22Rv1 (cell line): ENCODE data around the gene C14orf132.

Source experiments
- H3K27ac ChIP-seq: fragments of 450-650 bp; 2 replicates; pipeline ENCODE4 v1.5.1; 2017
- ZFX ChIP-seq: fragments of 450-650 bp; IDR thresholded peaks from 2 replicates; pipeline ENCODE4 v1.6.1; 2017; ENCODE audit warnings: antibody characterized with exemption, borderline replicate concordance
- TF ChIP-seq, protein P1 (sequence below): fragments of 450-650 bp; IDR thresholded peaks from 2 replicates; pipeline ENCODE4 v1.5.1; 2017; ENCODE audit warnings: mild to moderate bottlenecking

C14orf132 gene

GRCh38 chr14:96084796-96085195 lies 45.6 kb downstream of the C14orf132 start:
- no peak overlapping the region for H3K27ac ChIP-seq
- no peak for TF ChIP-seq ZFX
- TF ChIP-seq, protein P1, sequence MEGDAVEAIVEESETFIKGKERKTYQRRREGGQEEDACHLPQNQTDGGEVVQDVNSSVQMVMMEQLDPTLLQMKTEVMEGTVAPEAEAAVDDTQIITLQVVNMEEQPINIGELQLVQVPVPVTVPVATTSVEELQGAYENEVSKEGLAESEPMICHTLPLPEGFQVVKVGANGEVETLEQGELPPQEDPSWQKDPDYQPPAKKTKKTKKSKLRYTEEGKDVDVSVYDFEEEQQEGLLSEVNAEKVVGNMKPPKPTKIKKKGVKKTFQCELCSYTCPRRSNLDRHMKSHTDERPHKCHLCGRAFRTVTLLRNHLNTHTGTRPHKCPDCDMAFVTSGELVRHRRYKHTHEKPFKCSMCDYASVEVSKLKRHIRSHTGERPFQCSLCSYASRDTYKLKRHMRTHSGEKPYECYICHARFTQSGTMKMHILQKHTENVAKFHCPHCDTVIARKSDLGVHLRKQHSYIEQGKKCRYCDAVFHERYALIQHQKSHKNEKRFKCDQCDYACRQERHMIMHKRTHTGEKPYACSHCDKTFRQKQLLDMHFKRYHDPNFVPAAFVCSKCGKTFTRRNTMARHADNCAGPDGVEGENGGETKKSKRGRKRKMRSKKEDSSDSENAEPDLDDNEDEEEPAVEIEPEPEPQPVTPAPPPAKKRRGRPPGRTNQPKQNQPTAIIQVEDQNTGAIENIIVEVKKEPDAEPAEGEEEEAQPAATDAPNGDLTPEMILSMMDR = no peak

DNA sequence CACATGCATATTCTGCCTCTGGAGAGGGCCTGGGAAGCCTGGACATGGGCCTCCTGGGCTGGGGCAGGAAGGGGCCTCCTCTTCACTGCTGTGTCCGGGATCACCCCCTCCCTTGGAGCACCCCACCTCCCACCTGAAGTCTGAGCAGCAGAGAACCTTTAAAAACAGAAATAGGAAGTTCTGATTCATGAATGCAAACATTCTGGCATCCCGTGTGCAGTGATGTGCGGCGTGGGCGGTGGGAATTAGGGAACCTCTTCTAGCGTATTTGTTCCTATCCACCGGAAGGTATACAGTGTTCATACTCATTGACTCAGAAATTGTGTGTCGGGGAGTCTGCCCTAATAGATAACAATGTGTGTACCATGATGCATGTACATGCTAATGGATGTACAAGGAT lies 46.2 kb downstream of the C14orf132 start:
- TF ChIP-seq ZFX = no peak
- H3K27ac ChIP-seq = no peak overlapping the region

DNA sequence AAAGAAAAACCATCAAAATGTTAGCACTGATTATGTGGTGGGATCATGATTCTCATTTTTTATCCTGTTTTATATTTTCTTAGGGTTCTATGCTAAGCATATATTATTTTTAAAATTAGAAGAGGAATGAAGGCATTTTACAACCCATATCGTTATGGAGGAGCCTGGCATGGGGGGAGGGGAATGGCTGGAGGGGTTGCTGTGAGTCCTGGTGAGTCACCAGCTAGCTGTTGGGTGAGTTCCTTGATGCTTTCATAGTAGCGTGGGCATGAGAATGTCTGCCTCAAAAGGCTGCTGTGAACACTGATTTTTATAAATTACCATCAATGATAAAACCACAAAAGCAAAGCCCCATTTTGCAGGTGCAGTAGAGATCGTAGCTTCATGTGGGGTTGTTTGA lies 46.9 kb downstream of the C14orf132 start:
- TF ChIP-seq, protein P1 = no peak
- TF ChIP-seq ZFX = no peak
- no peak overlapping the region for H3K27ac ChIP-seq

DNA sequence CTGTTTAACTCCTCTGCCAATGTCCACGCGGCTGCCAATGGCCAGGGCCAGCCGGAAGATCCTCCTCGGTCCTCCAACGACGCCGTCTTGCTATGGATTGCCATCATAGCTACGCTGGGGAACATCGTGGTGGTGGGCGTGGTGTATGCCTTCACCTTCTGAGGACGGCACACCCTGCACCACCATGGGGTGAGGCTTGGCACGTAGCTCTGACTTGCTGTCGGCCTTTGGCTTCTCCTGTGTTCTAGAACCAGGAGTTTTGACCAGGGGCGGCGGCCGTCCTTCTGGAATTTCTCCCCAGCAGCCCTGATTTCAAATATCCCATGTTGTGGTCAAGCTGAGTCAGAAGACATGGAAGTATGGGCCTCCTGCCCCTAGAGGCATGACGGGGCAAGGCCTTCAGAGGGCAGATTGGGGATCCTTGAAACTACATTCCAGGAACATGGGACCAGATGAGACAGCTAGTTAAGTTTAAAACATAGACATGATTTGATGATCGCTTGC lies 47.5 kb downstream of the C14orf132 start:
- TF ChIP-seq, protein P1 = no peak
- TF ChIP-seq ZFX = no peak
- no peak overlapping the region for H3K27ac ChIP-seq

- H3K27ac ChIP-seq = no peak overlapping the region
Observed at GRCh38 chr14:96088074-96088473, 48.9 kb downstream of the C14orf132 start.

DNA sequence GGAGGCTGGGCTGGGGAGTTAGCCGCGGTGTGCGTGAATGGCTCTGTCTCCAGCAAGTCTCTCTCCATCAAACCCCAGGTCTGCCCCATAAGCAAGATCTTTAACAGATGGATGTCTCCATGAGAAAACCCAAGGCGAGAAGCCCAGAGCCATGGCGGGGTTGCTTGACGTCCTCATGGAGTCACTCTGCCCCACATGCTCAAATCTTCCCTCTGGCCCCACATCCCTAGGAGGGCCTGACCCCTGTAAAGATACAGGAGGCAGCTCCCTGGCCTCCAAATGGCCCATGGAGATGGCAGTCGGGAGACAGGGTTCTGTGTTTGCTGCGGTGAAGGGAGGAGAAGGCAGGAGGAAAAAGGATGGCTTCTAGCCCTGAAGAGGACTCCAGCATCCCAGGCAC lies 49.3 kb downstream of the C14orf132 start:
- TF ChIP-seq ZFX = no peak
- TF ChIP-seq, protein P1 = no peak
- H3K27ac ChIP-seq = no peak overlapping the region

More at GRCh38 chr14:96088074-96088473, 48.9 kb downstream of the C14orf132 start:
- TF ChIP-seq ZFX = no peak
- TF ChIP-seq, protein P1 = no peak

DNA sequence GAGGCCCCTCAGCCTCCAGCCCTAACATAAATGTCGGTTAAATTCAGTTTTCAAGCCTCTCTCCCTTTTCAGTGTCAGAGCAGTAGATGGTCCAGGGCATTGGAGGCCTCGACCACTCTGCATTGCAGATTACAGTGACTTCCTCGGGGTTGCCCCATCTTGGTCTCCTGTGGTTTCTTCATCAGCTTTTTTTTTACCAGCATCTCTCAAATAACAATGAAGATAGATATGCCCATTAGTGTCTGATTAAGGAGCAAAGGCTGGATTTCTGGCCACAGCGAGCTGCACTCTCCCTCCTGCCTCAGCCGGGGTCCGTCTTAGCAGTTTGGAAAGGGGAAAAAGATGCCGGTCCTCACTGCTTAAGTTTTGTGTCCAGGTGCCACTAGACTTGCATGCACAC lies 49.7 kb downstream of the C14orf132 start:
- H3K27ac ChIP-seq = no peak overlapping the region
- TF ChIP-seq, protein P1 = no peak
- no peak for TF ChIP-seq ZFX

DNA sequence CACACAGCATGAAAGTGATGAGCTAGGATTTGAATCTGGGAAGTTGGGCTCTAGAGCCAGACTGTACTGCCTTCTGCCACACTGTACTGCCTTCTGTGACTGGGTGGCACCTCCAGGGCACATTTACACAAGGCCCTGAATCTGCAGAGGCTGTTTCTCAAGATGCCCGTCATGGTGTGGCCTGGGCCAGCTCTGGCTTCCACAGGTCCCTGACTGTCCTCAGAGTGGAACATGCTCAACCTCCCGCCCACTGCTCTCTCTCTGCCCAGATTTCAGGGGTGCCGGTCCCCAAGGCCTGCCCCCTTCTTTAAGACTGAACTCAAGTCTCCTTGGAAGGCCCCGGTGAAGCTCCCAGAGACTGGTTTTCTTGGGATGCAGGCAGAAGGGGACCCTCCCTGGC lies 50.2 kb downstream of the C14orf132 start:
- H3K27ac ChIP-seq = no peak overlapping the region
- TF ChIP-seq ZFX = no peak
- TF ChIP-seq, protein P1 = no peak
